Ishikawa (cell line): ENCODE data around the gene TSPEAR.

ENCODE experiments used
- CEBPB ChIP-seq: IDR thresholded peaks from 2 replicates; pipeline ENCODE4 v1.6.1; 2012
- CREB1 ChIP-seq: IDR thresholded peaks from 2 replicates; pipeline ENCODE4 v1.6.1; 2012; ENCODE audit warnings: low read depth
- EGR1 ChIP-seq: IDR thresholded peaks from 2 replicates; pipeline ENCODE4 v1.6.1; 2012
- EP300 ChIP-seq: IDR thresholded peaks from 2 replicates; pipeline ENCODE4 v1.6.1; 2012; ENCODE audit warnings: borderline replicate concordance
- FOXM1 ChIP-seq: IDR thresholded peaks from 2 replicates; pipeline ENCODE4 v1.6.1; 2012; ENCODE audit warnings: low read depth, borderline replicate concordance
- MAX ChIP-seq: IDR thresholded peaks from 2 replicates; pipeline ENCODE4 v1.6.1; 2012
- RAD21 ChIP-seq: IDR thresholded peaks from 2 replicates; pipeline ENCODE4 v1.6.1; 2012; ENCODE audit warnings: low read depth
- REST ChIP-seq: IDR thresholded peaks from 2 replicates; pipeline ENCODE4 v1.6.1; 2012; ENCODE audit warnings: low read depth, mild to moderate bottlenecking
- TAF1 ChIP-seq: IDR thresholded peaks from 2 replicates; pipeline ENCODE4 v1.6.1; 2012; ENCODE audit warnings: low read depth, mild to moderate bottlenecking
- TCF12 ChIP-seq: IDR thresholded peaks from 2 replicates; pipeline ENCODE4 v1.6.1; 2012; ENCODE audit warnings: low read depth
- TEAD4 ChIP-seq: IDR thresholded peaks from 2 replicates; pipeline ENCODE4 v1.6.1; 2012
- YY1 ChIP-seq: IDR thresholded peaks from 2 replicates; pipeline ENCODE4 v1.6.1; 2012; ENCODE audit warnings: low read depth
- ZBTB7A ChIP-seq: IDR thresholded peaks from 2 replicates; pipeline ENCODE4 v1.6.1; 2012; ENCODE audit warnings: low read depth

DNA sequence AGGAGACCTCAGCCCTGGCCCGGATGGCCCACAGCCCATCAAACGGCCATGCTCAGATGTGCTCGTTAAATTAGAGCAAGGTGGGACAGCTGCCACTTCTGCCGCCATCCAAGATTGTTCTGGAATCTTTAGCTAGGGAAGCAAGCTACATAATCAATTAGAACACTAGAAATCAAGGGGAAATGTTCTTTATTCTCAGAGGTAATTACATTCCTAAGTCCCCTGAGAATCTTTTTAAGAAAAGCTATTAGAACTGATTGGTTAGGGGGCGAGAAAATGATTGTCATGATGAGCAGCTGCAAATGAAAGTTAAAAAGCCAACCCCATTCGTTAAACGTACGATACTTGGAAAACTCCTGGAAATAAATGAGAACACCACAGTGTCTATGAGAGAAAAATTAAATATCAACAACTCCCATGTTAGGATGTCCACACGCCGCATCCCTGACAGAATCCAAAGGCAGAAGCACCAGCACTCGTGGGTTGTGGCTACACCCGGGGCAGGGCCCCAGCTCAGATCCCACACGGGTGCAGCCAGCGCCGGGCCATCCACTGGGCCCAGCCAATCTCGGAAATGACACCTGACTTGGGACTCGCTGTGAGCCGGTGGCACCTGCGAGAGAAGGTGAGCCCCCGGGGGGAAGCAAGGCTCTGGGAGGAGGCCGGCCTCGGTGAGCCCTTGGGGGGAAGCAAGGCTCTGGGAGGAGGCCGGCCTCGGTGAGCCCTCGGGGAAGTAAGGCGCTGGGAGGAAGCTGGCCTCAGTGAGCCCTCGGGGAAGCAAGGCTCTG, 209.0 kb downstream of the TSPEAR start:
- TF ChIP-seq EP300 (no peak), REST (no peak), TAF1 (no peak), YY1 (no peak), MAX (no peak), RAD21 (no peak), ZBTB7A (no peak), TCF12 (no peak), FOXM1 (no peak), EGR1 (no peak), CREB1 (no peak), TEAD4 (no peak), CEBPB (no peak)
